Heart left ventricle (tissue), 16 donors: ENCODE measurements around the gene SKP1. TPM values are rescaled to one million over a fixed set of nuclear protein-coding genes. Genes with fewer than 3 reads are reported as not detected.

Experiments used
- ATAC-seq, 4 donors: fragments of 200-7000 bp; cut with Tn5 transposase; one replicate each; pipeline ENCODE4 v1.9.1; 2020 to 2022; ENCODE audit warnings: moderate library complexity in 4 of 4, mild to moderate bottlenecking in 3 of 4, moderate number of reproducible peaks in 1 of 4
- DNase-seq, 5 donors: peaks; one replicate each; pipeline ENCODE4 v3.0.0-alpha.2; 2020
- H3K27ac ChIP-seq, 12 donors: fragments of 200-600 bp; sonication (generic) in 4 of 12; one replicate each; pipeline versions ENCODE4 v1.5.0 to v1.8.0; 2016 to 2022; ENCODE audit warnings: mild to moderate bottlenecking in 2 of 12
- H3K27me3 ChIP-seq, 9 donors: fragments of 200-600 bp; sonication (generic) in 2 of 9; one replicate each; pipeline versions ENCODE4 v1.5.1 to v1.8.0; 2016 to 2022; ENCODE audit warnings: mild to moderate bottlenecking in 3 of 9
- H3K36me3 ChIP-seq, 9 donors: fragments of 200-600 bp; sonication (generic) in 2 of 9; one replicate each; pipeline versions ENCODE4 v1.5.0 to v1.8.0; 2018 to 2022; ENCODE audit warnings: mild to moderate bottlenecking in 2 of 9
- H3K4me1 ChIP-seq, 12 donors: fragments of 200-600 bp; sonication (generic) in 4 of 12; one replicate each; pipeline versions ENCODE4 v1.5.0 to v1.8.0; 2016 to 2022; ENCODE audit warnings: mild to moderate bottlenecking in 3 of 12
- H3K4me3 ChIP-seq, 12 donors: fragments of 200-600 bp; sonication (generic) in 4 of 12; one replicate each; pipeline versions ENCODE4 v1.5.0 to v1.8.0; 2017 to 2022; ENCODE audit warnings: mild to moderate bottlenecking in 9 of 12, moderate library complexity in 4 of 12
- H3K9me3 ChIP-seq, 12 donors: fragments of 200-600 bp; sonication (generic) in 4 of 12; one replicate each; pipeline versions ENCODE4 v1.5.0 to v1.8.0; 2016 to 2022; ENCODE audit warnings: mild to moderate bottlenecking in 1 of 12
- CTCF ChIP-seq, 12 donors: fragments of 200-600 bp; sonication (generic) in 4 of 12; IDR thresholded peaks; one replicate each; pipeline versions ENCODE4 v1.5.0 to v1.8.0; 2018 to 2022; ENCODE audit warnings: antibody characterized with exemption in 12 of 12, mild to moderate bottlenecking in 5 of 12
- POLR2A ChIP-seq, 2 donors: fragments of 450-650 bp; IDR thresholded peaks; one replicate each; pipeline ENCODE4 v1.6.1; 2017; ENCODE audit warnings: antibody characterized with exemption in 2 of 2, mild to moderate bottlenecking in 2 of 2, moderate library complexity in 2 of 2
- WGBS, 4 donors: extraction: QIAGEN DNeasy Blood & Tissue Kit in 2 of 4; methylation state at CpG; one replicate each; pipeline versions ENCODE4 v1.1.5 to v1.1.7; 2013 to 2018; 5-methylcytosine and 5-hydroxymethylcytosine counted together
- intact Hi-C, 10 donors: fragments of 100-400 bp; cut with DNase I; formaldehyde crosslinking; loops; one replicate each; pipeline versions ENCODE4 v1.11.1 to v1.14.2; 2022
- polyA plus RNA-seq, 2 donors: library from polyadenylated mRNA; stranded (reverse); fragments of 200-250 nt; gene quantifications; one replicate each; pipeline ENCODE4 v1.2.3, GENCODE V29; 2013
- total RNA-seq, 9 donors: library from RNA; depleted of rRNA in 2 of 9; stranded (reverse); fragments of >200 nt in 2 of 9; fragmentation: NEBNext Ultra II Directional in 3 of 9; extraction: Animal tissue kit (Norgen Biotek cat#: 25700) in 3 of 9; gene quantifications; one replicate each; pipeline versions ENCODE4 v1.1.0 to v1.2.4, GENCODE V29; 2016 to 2023
- donor health status: ischemic (EF 13 %, LVEDD 7.1; RV severe dilation, severe dysfunction).
- donor health status: healthy with polysubstance abuse.
- donor health status: DM: no; HTN: yes; CAD: no.
- donor health status: DM: no; HTN: no; CAD: no.
- donor health status: ischemic (EF 25% LVEDD 6.9; RV normal size, moderate dysfunction).
- donor health status: ischemic (EF 25% LVEDD 5.7; RV mildly dilated, moderate dysfunction).
- donor health status: healthy.
- donor health status: DM: yes; HTN: yes; CAD: no.
- donor health status: ischemic (EF 35%, LVEDD 5.7; RV mildly dilated, moderate dysfunction).
- donor health status: nonischemic (EF 11% LVEDD 7.7; RV severe dilation, severe dysfunction).
- donor health status: DM: yes; HTN: yes; CAD: no.
- donor health status: PGD.
- donor health status: ischemic (EF 29% LVEDD 5.4; RV normal size, mild dysfunction).
- donor health status: nonischemic (EF 23%, LVEDD 6.1; RV moderate dilation, normal function).

Gene SKP1
- total and polyA plus RNA-seq, 11 donors, result 175 to 1,085 (median 459) TPM

GRCh38 chr5:134143431-134143830 is 33.3 kb downstream of the SKP1 start:
- TF ChIP-seq POLR2A (IDR thresholded peaks at IDR 0.05), result no peak
- TF ChIP-seq CTCF (IDR thresholded peaks at IDR 0.05), result no peak
- Histone ChIP-seq H3K27me3 (no peaks in the 10 kb centered on the region), H3K9me3 (no peaks in the 10 kb centered on the region), H3K4me3 (no peak overlapping the region), H3K4me1 (peaks cover 0 to 42% (median 21%) of the 10 kb centered on the region in 12 donors), H3K36me3 (peaks cover 0 to 93% (median 49%) of the 10 kb centered on the region in 9 donors), H3K27ac (no peak overlapping the region)
- WGBS, 4 donors, result 85 to 99% (median 96%) methylated on average over 5 of the region's 5 CpGs
- DNase-seq, result peak in 1 of 5 donors; percentile 2
- intact Hi-C loops, result loop anchor here in 5 of 10 donors (1.0 to 5.0 kb wide), 5 partner anchors 40 to 103 kb away; no protein-coding TSS in a partner anchor
- no peak for ATAC-seq

DNA sequence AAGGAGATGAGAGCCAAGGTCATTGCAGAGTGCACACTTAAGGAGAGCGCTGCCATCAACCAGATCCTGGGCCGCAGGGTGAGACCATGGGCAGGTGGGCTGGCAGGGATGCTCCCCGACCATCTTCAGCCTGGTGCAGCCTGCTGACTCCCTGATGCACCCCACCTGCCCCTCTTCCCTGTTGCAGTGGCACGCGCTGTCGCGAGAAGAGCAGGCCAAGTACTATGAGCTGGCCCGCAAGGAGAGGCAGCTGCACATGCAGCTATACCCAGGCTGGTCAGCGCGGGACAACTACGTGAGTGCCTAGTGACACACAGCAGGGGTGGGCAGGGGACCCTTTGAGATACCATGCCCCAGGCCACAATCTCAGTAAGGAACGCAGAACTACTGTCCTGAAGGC is 33.9 kb downstream of the SKP1 start:
- Histone ChIP-seq H3K4me1 (peaks cover 0 to 42% (median 24%) of the 10 kb centered on the region in 12 donors), H3K36me3 (peaks cover 0 to 90% (median 43%) of the 10 kb centered on the region in 9 donors), H3K27ac (no peak overlapping the region), H3K4me3 (no peak overlapping the region), H3K9me3 (no peaks in the 10 kb centered on the region), H3K27me3 (no peaks in the 10 kb centered on the region)
- DNase-seq (peak in 1 of 5 donors; percentile 4), ATAC-seq (no peak)
- intact Hi-C loops, result loop anchor here in 5 of 10 donors (1.0 to 5.0 kb wide), 5 partner anchors 40 to 102 kb away; no protein-coding TSS in a partner anchor
- TF ChIP-seq CTCF (IDR thresholded peaks at IDR 0.05) (no peak), POLR2A (IDR thresholded peaks at IDR 0.05) (no peak)
- WGBS, 4 donors, result 91 to 96% (median 94%) methylated on average over 9 to 12 of the region's 12 CpGs

DNA sequence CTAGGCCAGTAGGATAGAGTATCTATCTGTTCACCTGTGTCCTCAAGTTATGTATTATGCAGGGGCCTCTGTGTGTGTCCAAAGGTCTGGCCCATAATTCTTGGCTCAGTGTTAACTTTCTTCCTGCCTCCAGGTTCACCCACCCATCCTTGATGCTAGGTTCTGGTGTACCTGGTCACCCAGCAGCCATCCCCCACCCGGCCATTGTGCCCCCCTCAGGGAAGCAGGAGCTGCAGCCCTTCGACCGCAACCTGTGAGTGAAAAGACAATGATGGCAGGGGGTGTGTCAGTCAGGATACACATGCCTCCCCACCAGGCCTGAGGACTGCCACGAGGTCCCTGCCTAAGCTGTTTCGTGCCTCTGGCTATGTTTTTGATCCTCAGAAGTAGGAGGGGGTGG is 34.7 kb downstream of the SKP1 start:
- peaks cover 0 to 83% (median 35%) of the 10 kb centered on the region in 9 donors for H3K36me3 ChIP-seq
- intact Hi-C loops, result loop anchor here in 4 of 10 donors (2.0 to 5.0 kb wide), 4 partner anchors 40 to 101 kb away; no protein-coding TSS in a partner anchor
- no peaks in the 10 kb centered on the region for H3K27me3 ChIP-seq
- ATAC-seq (no peak), DNase-seq (peak in 1 of 5 donors; percentile 1)
- 72 to 88% (median 82%) methylated on average over 3 to 5 of the region's 5 CpGs for WGBS, 4 donors
- no peak overlapping the region for H3K4me3 ChIP-seq
- no peaks in the 10 kb centered on the region for H3K9me3 ChIP-seq
- TF ChIP-seq POLR2A (IDR thresholded peaks at IDR 0.05), result no peak
- TF ChIP-seq CTCF (IDR thresholded peaks at IDR 0.05), result no peak
- peaks cover 0 to 38% (median 24%) of the 10 kb centered on the region in 12 donors for H3K4me1 ChIP-seq
- H3K27ac ChIP-seq, result no peak overlapping the region

GRCh38 chr5:134141331-134142050 is 35.3 kb downstream of the SKP1 start:
- Histone ChIP-seq H3K36me3 (peaks cover 0 to 84% (median 38%) of the 10 kb centered on the region in 9 donors), H3K9me3 (no peaks in the 10 kb centered on the region), H3K27me3 (no peaks in the 10 kb centered on the region), H3K4me3 (no peak overlapping the region), H3K27ac (no peak overlapping the region), H3K4me1 (peaks cover 0 to 39% (median 24%) of the 10 kb centered on the region in 12 donors)
- DNase-seq (peak in 1 of 5 donors; percentile 4), ATAC-seq (no peak)
- TF ChIP-seq CTCF (IDR thresholded peaks at IDR 0.05) (no peak), POLR2A (IDR thresholded peaks at IDR 0.05) (no peak)
- 78 to 80% (median 78%) methylated on average over 9 of the region's 9 CpGs for WGBS, 4 donors
- intact Hi-C loops, result loop anchor here in 7 of 10 donors (2.0 to 5.0 kb wide), 6 partner anchors 39 to 103 kb away; no protein-coding TSS in a partner anchor
